ENCODE data around the gene DNAH2.
A peak's percentile ranks its signal among the peaks of the same experiment; 100 is the strongest.

Gene DNAH2

GRCh38 chr17:7716901-7717755 is at the start of gene DNAH2:
Gene DNAH2, plus strand, starts transcription at chr17:7717744. Its CDS starts 1,991 bp downstream, at chr17:7719735.
- CTCF ChIA-PET, result interaction anchor here (1.0 to 4.8 kb wide), 11 partner anchors 11 to 201 kb away, joined by 3 to 35 read pairs (median 5); partner anchors contain the start of genes EFNB3, TP53 and WRAP53
- peak; percentile 24 for DNase-seq (ENCODE audit: low read depth, low spot score)
- TF ChIP-seq CTCF (IDR thresholded peaks at IDR 0.05; ENCODE audit: insufficient read depth, low read length, missing control alignments), result peak; percentile 69
- POLR2A ChIA-PET, result interaction anchor here (0.6 to 1.0 kb wide), 2 partner anchors 28 to 136 kb away, joined by 4 read pairs; no protein-coding TSS in a partner anchor
- peak within 1 kb of the TSS; percentile 71 for H3K4me3 ChIP-seq (ENCODE audit: low read depth, low read length)

- DNase-seq (ENCODE audit: low read depth, low spot score), result no peak
- TF ChIP-seq CTCF (IDR thresholded peaks at IDR 0.05; ENCODE audit: insufficient read depth, low read length, missing control alignments), result no peak
- POLR2A ChIA-PET, result no interaction called here
- CTCF ChIA-PET, result interaction anchor here (1.2 to 2.7 kb wide), 2 partner anchors 19 to 27 kb away, joined by 5 to 12 read pairs; partner anchors contain the start of genes TP53 and WRAP53
- no peak overlapping the region for H3K4me3 ChIP-seq (ENCODE audit: low read depth, low read length)
These were observed 49.1 kb upstream of the DNAH2 start for GRCh38 chr17:7668482-7668881.

- CTCF ChIA-PET, result interaction anchor here (1.2 to 3.0 kb wide), 7 partner anchors 10 to 46 kb away, joined by 3 to 22 read pairs (median 5); partner anchors contain the start of genes SAT2, TP53 and WRAP53
- POLR2A ChIA-PET, result no interaction called here
- H3K4me3 ChIP-seq (ENCODE audit: low read depth, low read length), result no peak overlapping the region
- DNase-seq (ENCODE audit: low read depth, low spot score), result no peak
- TF ChIP-seq CTCF (IDR thresholded peaks at IDR 0.05; ENCODE audit: insufficient read depth, low read length, missing control alignments), result peak; percentile 6
These were observed 44.3 kb upstream of the DNAH2 start for GRCh38 chr17:7673239-7673638.

- no peak for TF ChIP-seq CTCF (IDR thresholded peaks at IDR 0.05; ENCODE audit: insufficient read depth, low read length, missing control alignments)
- no peak overlapping the region for H3K4me3 ChIP-seq (ENCODE audit: low read depth, low read length)
- DNase-seq (ENCODE audit: low read depth, low spot score), result no peak
- CTCF ChIA-PET, result interaction anchor here (1.4 to 3.8 kb wide), 2 partner anchors 12 to 86 kb away, joined by 3 to 21 read pairs; partner anchors contain the start of genes TP53 and WRAP53
- POLR2A ChIA-PET, result interaction anchor here (0.9 kb wide), 1 partner anchor 11 kb away, joined by 3 read pairs; no protein-coding TSS in a partner anchor
These were observed 42.6 kb upstream of the DNAH2 start for GRCh38 chr17:7674934-7675333.

GRCh38 chr17:7676533-7676932 is 41.0 kb upstream of the DNAH2 start:
- CTCF ChIA-PET, result interaction anchor here (0.9 to 3.8 kb wide), 4 partner anchors 11 to 87 kb away, joined by 3 to 21 read pairs (median 4); partner anchors contain the start of genes TP53 and WRAP53
- POLR2A ChIA-PET, result interaction anchor here (1.5 kb wide), 1 partner anchor 11 kb away, joined by 4 read pairs; the partner anchor contains the start of gene TP53
- DNase-seq (ENCODE audit: low read depth, low spot score), result no peak
- TF ChIP-seq CTCF (IDR thresholded peaks at IDR 0.05; ENCODE audit: insufficient read depth, low read length, missing control alignments), result no peak
- no peak overlapping the region for H3K4me3 ChIP-seq (ENCODE audit: low read depth, low read length)
